Measurements from ENCODE around the gene GALNT14. TPM values are rescaled to one million over a fixed set of nuclear protein-coding genes. Genes with fewer than 3 reads are reported as not detected.

Gene GALNT14
- total and polyA plus RNA-seq, 9 of the 15 experiments (the other 6 are each of a cell fraction or from before 2014, with no cell fraction given): 0.11 TPM; not detected in 8

DNA sequence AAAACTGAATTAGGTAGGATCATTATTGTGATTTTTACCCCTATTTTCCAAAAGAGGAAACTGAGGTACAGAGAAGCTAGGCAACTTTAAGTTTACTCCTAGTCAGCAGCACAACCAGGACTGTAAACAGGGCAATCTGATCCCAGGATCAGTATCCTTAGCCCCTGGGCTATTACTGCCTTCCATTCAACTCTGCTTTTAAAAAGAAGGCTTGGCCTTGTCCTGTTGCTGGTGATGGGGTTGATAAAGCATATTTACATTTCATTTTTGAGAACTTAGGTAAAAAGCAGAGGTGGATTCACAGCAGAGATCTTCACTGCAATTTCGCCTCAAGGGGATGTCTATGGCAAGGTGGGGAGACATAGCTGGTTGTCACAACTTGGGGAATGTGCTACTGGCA lies 148.5 kb downstream of the GALNT14 start:
- Histone ChIP-seq H3K9me3 (replicated peaks; ENCODE audit: control insufficient read depth, insufficient read depth, low read depth, low read length) (no peaks in the 10 kb centered on the region), H3K4me3 (no peak overlapping the region), H3K4me1 (replicated peaks in 1 of 2; ENCODE audit: control insufficient read depth in 2 of 2, insufficient read depth in 2 of 2, low read length in 2 of 2) (no peaks in the 10 kb centered on the region), H2AFZ (ENCODE audit: low read depth, low read length) (no peak overlapping the region), H4K20me1 (replicated peaks; ENCODE audit: control insufficient read depth, insufficient read depth, low read length) (no peaks in the 10 kb centered on the region; the same call in 1 of the 2 replicates), H3K9me1 (ENCODE audit: control insufficient read depth, insufficient read depth, low read length) (no peaks in the 10 kb centered on the region), H3K9ac (ENCODE audit: insufficient read depth in 1 of 2, low read depth in 2 of 2, low read length in 2 of 2) (no peak overlapping the region), H3K27me3 (ENCODE audit: control insufficient read depth in 2 of 2, insufficient read depth in 2 of 2, low read length in 2 of 2) (peaks cover 0 to 36% of the 10 kb centered on the region in 2 experiments; a peak in 3 of 5 replicates), H3K79me2 (ENCODE audit: control insufficient read depth, insufficient read depth, low read length) (no peaks in the 10 kb centered on the region), H3K27ac (ENCODE audit: extremely low read depth, low read depth, low read length) (no peak overlapping the region), H3K36me3 (ENCODE audit: control insufficient read depth, insufficient read depth, low read length) (no peaks in the 10 kb centered on the region), H3K4me2 (ENCODE audit: insufficient read depth, low read length) (no peak overlapping the region)
- ChIA-PET POLR2A (interaction anchor here (0.6 kb wide), 2 partner anchors 9 to 11 kb away, joined by 3 to 4 read pairs; no protein-coding TSS in a partner anchor), CTCF (ENCODE audit: low intra/inter-chr PET ratio) (no interaction called here)
- DNase-seq (ENCODE audit: extremely low read depth in 1 of 4, low spot score in 3 of 4): no peak
- FAIRE-seq: no peak
- in situ Hi-C loops (cut with MboI): no loop called here
- ATAC-seq: no peak
- no TSS peak for BruUV-seq (replicated peaks)
- intact Hi-C loops (cut with micrococcal nuclease): no loop called here
- 0% methylated on average over 1 of the region's 1 CpG for WGBS (ENCODE audit: insufficient coverage, low coverage, missing lambda C conversion rate)
- TF ChIP-seq KLF6 (CRISPR knock-in tag; IDR thresholded peaks at IDR 0.05; ENCODE audit: borderline replicate concordance) (no peak), ZNF124 (CRISPR knock-in tag; IDR thresholded peaks at IDR 0.05) (no peak), SAP30 (IDR thresholded peaks at IDR 0.05; ENCODE audit: borderline replicate concordance, insufficient read depth, low read depth, low read length, poor library complexity, severe bottlenecking) (no peak), RBFOX2 (IDR thresholded peaks at IDR 0.05; ENCODE audit: low read depth, low read length) (no peak), ZKSCAN3 (CRISPR knock-in tag; IDR thresholded peaks at IDR 0.05) (no peak), TCF3 (CRISPR knock-in tag; IDR thresholded peaks at IDR 0.05) (no peak), GATAD2B (IDR thresholded peaks at IDR 0.05; ENCODE audit: borderline replicate concordance) (no peak), ZNF146 (CRISPR knock-in tag; IDR thresholded peaks at IDR 0.05; ENCODE audit: unreplicated experiment) (no peak), ZBTB8A (IDR thresholded peaks at IDR 0.05; ENCODE audit: partially characterized antibody) (no peak), ZNF76 (CRISPR knock-in tag; IDR thresholded peaks at IDR 0.05; ENCODE audit: borderline replicate concordance) (no peak), MAFG (tag; conservative IDR thresholded peaks at IDR 0.05) (no peak), NR2F6 (CRISPR knock-in tag; IDR thresholded peaks at IDR 0.05) (no peak), ZNF354B (CRISPR knock-in tag; IDR thresholded peaks at IDR 0.05) (no peak), U2AF2 (optimal IDR thresholded peaks at IDR 0.05; ENCODE audit: low read depth, low read length) (no peak), SOX6 (IDR thresholded peaks at IDR 0.05) (no peak)
- TF ChIP-seq, protein P1, sequence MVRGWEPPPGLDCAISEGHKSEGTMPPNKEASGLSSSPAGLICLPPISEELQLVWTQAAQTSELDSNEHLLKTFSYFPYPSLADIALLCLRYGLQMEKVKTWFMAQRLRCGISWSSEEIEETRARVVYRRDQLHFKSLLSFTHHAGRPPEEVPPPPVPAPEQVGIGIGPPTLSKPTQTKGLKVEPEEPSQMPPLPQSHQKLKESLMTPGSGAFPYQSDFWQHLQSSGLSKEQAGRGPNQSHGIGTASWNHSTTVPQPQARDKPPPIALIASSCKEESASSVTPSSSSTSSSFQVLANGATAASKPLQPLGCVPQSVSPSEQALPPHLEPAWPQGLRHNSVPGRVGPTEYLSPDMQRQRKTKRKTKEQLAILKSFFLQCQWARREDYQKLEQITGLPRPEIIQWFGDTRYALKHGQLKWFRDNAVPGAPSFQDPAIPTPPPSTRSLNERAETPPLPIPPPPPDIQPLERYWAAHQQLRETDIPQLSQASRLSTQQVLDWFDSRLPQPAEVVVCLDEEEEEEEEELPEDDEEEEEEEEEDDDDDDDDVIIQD (CRISPR knock-in tag; IDR thresholded peaks at IDR 0.05): no peak
- TF ChIP-seq, protein P2, sequence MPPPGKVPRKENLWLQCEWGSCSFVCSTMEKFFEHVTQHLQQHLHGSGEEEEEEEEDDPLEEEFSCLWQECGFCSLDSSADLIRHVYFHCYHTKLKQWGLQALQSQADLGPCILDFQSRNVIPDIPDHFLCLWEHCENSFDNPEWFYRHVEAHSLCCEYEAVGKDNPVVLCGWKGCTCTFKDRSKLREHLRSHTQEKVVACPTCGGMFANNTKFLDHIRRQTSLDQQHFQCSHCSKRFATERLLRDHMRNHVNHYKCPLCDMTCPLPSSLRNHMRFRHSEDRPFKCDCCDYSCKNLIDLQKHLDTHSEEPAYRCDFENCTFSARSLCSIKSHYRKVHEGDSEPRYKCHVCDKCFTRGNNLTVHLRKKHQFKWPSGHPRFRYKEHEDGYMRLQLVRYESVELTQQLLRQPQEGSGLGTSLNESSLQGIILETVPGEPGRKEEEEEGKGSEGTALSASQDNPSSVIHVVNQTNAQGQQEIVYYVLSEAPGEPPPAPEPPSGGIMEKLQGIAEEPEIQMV (tag; conservative IDR thresholded peaks at IDR 0.05; ENCODE audit: low read depth): no peak
- TF ChIP-seq, protein P3, sequence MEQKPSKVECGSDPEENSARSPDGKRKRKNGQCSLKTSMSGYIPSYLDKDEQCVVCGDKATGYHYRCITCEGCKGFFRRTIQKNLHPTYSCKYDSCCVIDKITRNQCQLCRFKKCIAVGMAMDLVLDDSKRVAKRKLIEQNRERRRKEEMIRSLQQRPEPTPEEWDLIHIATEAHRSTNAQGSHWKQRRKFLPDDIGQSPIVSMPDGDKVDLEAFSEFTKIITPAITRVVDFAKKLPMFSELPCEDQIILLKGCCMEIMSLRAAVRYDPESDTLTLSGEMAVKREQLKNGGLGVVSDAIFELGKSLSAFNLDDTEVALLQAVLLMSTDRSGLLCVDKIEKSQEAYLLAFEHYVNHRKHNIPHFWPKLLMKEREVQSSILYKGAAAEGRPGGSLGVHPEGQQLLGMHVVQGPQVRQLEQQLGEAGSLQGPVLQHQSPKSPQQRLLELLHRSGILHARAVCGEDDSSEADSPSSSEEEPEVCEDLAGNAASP (IDR thresholded peaks at IDR 0.05): no peak
- TF ChIP-seq, protein P4, sequence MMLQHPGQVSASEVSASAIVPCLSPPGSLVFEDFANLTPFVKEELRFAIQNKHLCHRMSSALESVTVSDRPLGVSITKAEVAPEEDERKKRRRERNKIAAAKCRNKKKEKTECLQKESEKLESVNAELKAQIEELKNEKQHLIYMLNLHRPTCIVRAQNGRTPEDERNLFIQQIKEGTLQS (IDR thresholded peaks at IDR 0.05): no peak
- TF ChIP-seq, protein P4 (CRISPR knock-in tag; conservative IDR thresholded peaks at IDR 0.05): no peak
